Breast epithelium (tissue), 3 donors: ENCODE measurements around the gene KCNJ1.

Experiments used
- CTCF ChIP-seq, 3 donors: fragments of 450-650 bp; IDR thresholded peaks; one replicate each; pipeline ENCODE4 v1.5.1; 2016 to 2017; ENCODE audit warnings: antibody characterized with exemption in 3 of 3, mild to moderate bottlenecking in 3 of 3, moderate library complexity in 3 of 3
- POLR2AphosphoS5 ChIP-seq, 3 donors: sonication (generic); formaldehyde crosslinking; IDR thresholded peaks; one replicate each; pipeline ENCODE4 v1.6.1; 2017; ENCODE audit warnings: antibody characterized with exemption in 3 of 3

GRCh38 chr11:128802358-128802981 lies 64.6 kb downstream of the KCNJ1 start:
- TF ChIP-seq CTCF (IDR thresholded peaks at IDR 0.05), result no peak
- no peak for TF ChIP-seq POLR2AphosphoS5 (IDR thresholded peaks at IDR 0.05)
